Lower leg skin (tissue), 3 donors: ENCODE results near the gene MAGEL2.

ENCODE experiments used
- POLR2A ChIP-seq, 2 donors: fragments of 450-650 bp; IDR thresholded peaks; one replicate each; pipeline ENCODE4 v1.6.1; 2016 to 2017; ENCODE audit warnings: antibody characterized with exemption in 2 of 2, mild to moderate bottlenecking in 1 of 2, moderate library complexity in 1 of 2
- TF ChIP-seq, protein P1 (sequence below), 3 donors: fragments of 450-650 bp; IDR thresholded peaks; one replicate each; pipeline ENCODE4 v1.5.1; 2016; ENCODE audit warnings: antibody characterized with exemption in 3 of 3, mild to moderate bottlenecking in 3 of 3, moderate library complexity in 2 of 3

DNA sequence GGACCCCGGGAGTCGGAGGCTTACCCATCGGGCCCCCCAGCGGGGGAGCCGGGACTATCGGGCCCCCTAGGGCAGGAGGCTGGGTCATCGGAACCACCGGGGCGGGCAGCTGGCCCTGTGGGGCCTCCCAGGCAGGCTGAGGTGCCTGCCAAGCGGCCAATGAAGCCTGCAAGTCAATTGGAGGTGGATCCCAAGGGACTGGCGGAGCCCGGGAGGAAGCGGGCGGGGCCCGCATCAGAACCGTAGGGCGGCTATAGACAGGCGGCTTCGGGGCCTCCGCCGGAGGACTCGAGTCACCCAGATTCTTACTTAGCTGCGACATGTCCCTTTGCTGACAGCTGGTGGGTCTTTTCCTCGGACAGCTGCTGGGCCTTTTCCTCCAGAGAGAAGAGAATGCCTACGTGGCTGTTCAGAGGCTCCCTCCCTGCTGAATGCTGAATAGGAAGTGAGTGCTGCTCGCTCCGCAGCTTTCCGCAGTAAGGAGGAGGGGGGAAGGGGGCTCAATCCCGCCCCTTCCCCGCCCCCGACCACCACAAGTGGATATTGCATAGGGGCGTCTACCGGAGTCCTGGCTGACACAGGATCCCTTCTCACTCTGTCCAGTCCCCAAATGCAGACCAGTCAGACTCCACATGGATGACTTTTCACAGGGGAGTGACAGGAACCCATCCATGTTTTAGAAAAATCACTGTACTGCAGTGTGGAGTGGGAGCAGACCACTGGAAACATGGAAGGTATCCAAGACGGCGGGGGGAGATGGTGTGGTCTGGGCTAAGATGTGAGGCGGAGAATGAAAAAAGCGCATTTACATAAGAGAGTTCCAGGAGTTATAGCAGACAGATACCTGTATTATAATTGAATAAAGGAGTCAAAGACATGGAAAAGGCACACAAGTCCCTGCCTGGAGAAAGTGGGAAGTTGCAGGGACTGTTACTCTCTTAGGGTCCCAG, at the start of gene MAGEL2:
- TF ChIP-seq, protein P1, sequence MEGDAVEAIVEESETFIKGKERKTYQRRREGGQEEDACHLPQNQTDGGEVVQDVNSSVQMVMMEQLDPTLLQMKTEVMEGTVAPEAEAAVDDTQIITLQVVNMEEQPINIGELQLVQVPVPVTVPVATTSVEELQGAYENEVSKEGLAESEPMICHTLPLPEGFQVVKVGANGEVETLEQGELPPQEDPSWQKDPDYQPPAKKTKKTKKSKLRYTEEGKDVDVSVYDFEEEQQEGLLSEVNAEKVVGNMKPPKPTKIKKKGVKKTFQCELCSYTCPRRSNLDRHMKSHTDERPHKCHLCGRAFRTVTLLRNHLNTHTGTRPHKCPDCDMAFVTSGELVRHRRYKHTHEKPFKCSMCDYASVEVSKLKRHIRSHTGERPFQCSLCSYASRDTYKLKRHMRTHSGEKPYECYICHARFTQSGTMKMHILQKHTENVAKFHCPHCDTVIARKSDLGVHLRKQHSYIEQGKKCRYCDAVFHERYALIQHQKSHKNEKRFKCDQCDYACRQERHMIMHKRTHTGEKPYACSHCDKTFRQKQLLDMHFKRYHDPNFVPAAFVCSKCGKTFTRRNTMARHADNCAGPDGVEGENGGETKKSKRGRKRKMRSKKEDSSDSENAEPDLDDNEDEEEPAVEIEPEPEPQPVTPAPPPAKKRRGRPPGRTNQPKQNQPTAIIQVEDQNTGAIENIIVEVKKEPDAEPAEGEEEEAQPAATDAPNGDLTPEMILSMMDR (IDR thresholded peaks at IDR 0.05): no peak
- no peak for TF ChIP-seq POLR2A (IDR thresholded peaks at IDR 0.05)
